ENCODE data around the gene INF2. TPM values are rescaled to one million over a fixed set of nuclear protein-coding genes. Genes with fewer than 3 reads are reported as not detected.

INF2 gene
- total RNA-seq, 2 experiments from 2014 or later = 61.5 to 65.0 TPM

- Mint-ChIP-seq H3K4me3 (no peak overlapping the region), H3K9me3 (no peaks in the 10 kb centered on the region), H3K27me3 (no peaks in the 10 kb centered on the region), H3K27ac (no peak overlapping the region), H3K4me1 (ENCODE audit: low read depth) (no peaks in the 10 kb centered on the region), H3K36me3 (ENCODE audit: low read depth) (no peaks in the 10 kb centered on the region)
- TF ChIP-seq CTCF (IDR thresholded peaks at IDR 0.05) = no peak
- ATAC-seq (no peak), DNase-seq (no peak)
- intact Hi-C loops (cut with micrococcal nuclease) = no loop called here
- CTCF ChIA-PET = no interaction called here
- POLR2A ChIA-PET = interaction anchor here (1.0 kb wide), 1 partner anchor 10 kb away, joined by 3 read pairs; no protein-coding TSS in a partner anchor
Measured at GRCh38 chr14:104732355-104732804, 43.0 kb downstream of the INF2 start.

GRCh38 chr14:104732931-104733681 is 43.7 kb downstream of the INF2 start:
- Mint-ChIP-seq H3K9me3 (no peaks in the 10 kb centered on the region), H3K36me3 (ENCODE audit: low read depth) (no peaks in the 10 kb centered on the region), H3K4me1 (ENCODE audit: low read depth) (no peaks in the 10 kb centered on the region), H3K27me3 (no peaks in the 10 kb centered on the region), H3K27ac (no peak overlapping the region), H3K4me3 (no peak overlapping the region)
- intact Hi-C loops (cut with micrococcal nuclease) = no loop called here
- no peak for DNase-seq
- TF ChIP-seq CTCF (IDR thresholded peaks at IDR 0.05) = no peak
- ATAC-seq = no peak
- ChIA-PET POLR2A (interaction anchor here (0.6 to 1.0 kb wide), 2 partner anchors 9 to 110 kb away, joined by 3 read pairs; no protein-coding TSS in a partner anchor), CTCF (no interaction called here)

- ATAC-seq = no peak
- intact Hi-C loops (cut with micrococcal nuclease) = no loop called here
- no peak for TF ChIP-seq CTCF (IDR thresholded peaks at IDR 0.05)
- POLR2A ChIA-PET = no interaction called here
- Mint-ChIP-seq H3K4me1 (ENCODE audit: low read depth) (no peaks in the 10 kb centered on the region), H3K27ac (no peak overlapping the region), H3K4me3 (no peak overlapping the region), H3K36me3 (ENCODE audit: low read depth) (no peaks in the 10 kb centered on the region), H3K27me3 (no peaks in the 10 kb centered on the region), H3K9me3 (no peaks in the 10 kb centered on the region)
- DNase-seq = no peak
- CTCF ChIA-PET = interaction anchor here (1.8 kb wide), 1 partner anchor 20 kb away, joined by 5 read pairs; no protein-coding TSS in a partner anchor
Measured at GRCh38 chr14:104734051-104734587, 44.7 kb downstream of the INF2 start.

- Mint-ChIP-seq H3K27me3 (no peaks in the 10 kb centered on the region), H3K4me3 (no peak overlapping the region), H3K4me1 (ENCODE audit: low read depth) (no peaks in the 10 kb centered on the region), H3K27ac (no peak overlapping the region), H3K9me3 (no peaks in the 10 kb centered on the region), H3K36me3 (ENCODE audit: low read depth) (no peaks in the 10 kb centered on the region)
- TF ChIP-seq CTCF (IDR thresholded peaks at IDR 0.05) = no peak
- no peak for ATAC-seq
- no peak for DNase-seq
- intact Hi-C loops (cut with micrococcal nuclease) = no loop called here
- ChIA-PET CTCF (interaction anchor here (1.8 kb wide), 1 partner anchor 19 kb away, joined by 5 read pairs; no protein-coding TSS in a partner anchor), POLR2A (no interaction called here)
Measured at GRCh38 chr14:104734601-104734990, 45.2 kb downstream of the INF2 start.
